Measurements from ENCODE around the gene CHAF1A. TPM values are rescaled to one million over a fixed set of nuclear protein-coding genes. Genes with fewer than 3 reads are reported as not detected.

CHAF1A gene
- total RNA-seq, 2 experiments from 2014 or later, result 78.3 to 80.5 TPM

DNA sequence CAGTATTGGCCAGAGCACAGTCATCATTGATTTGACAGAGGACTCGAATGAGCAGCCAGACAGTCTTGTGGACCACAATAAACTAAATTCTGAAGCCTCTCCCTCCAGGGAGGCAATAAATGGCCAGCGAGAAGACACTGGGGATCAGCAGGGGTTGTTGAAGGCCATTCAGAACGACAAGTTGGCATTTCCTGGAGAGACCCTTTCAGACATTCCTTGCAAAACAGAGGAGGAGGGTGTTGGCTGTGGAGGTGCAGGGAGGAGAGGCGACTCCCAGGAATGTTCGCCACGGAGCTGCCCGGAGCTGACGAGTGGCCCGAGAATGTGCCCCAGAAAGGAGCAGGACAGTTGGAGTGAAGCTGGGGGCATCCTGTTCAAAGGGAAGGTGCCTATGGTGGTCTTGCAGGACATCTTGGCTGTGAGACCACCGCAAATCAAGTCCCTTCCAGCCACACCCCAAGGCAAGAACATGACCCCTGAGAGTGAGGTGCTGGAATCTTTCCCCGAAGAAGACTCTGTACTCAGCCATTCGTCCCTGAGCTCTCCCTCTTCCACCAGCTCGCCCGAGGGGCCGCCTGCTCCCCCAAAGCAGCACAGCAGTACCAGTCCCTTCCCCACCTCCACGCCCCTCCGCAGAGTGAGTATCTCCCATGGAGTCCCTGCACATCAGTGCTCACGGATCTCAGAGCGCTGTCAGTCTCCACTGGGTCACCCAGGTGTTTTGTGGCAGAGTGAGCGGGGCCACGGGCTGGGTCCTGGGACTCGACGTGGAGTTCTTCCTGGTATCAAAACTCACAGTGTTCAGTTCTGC lies 6.9 kb downstream of the CHAF1A start:
- DNase-seq (no peak), ATAC-seq (no peak)
- intact Hi-C loops (cut with micrococcal nuclease), result no loop called here
- Mint-ChIP-seq H3K9me3 (no peaks in the 10 kb centered on the region), H3K4me1 (ENCODE audit: low read depth) (peaks cover 18% of the 10 kb centered on the region), H3K4me3 (no peak overlapping the region), H3K27ac (no peak overlapping the region), H3K27me3 (no peaks in the 10 kb centered on the region), H3K36me3 (ENCODE audit: low read depth) (peaks cover 61% of the 10 kb centered on the region)
- TF ChIP-seq, protein P1, sequence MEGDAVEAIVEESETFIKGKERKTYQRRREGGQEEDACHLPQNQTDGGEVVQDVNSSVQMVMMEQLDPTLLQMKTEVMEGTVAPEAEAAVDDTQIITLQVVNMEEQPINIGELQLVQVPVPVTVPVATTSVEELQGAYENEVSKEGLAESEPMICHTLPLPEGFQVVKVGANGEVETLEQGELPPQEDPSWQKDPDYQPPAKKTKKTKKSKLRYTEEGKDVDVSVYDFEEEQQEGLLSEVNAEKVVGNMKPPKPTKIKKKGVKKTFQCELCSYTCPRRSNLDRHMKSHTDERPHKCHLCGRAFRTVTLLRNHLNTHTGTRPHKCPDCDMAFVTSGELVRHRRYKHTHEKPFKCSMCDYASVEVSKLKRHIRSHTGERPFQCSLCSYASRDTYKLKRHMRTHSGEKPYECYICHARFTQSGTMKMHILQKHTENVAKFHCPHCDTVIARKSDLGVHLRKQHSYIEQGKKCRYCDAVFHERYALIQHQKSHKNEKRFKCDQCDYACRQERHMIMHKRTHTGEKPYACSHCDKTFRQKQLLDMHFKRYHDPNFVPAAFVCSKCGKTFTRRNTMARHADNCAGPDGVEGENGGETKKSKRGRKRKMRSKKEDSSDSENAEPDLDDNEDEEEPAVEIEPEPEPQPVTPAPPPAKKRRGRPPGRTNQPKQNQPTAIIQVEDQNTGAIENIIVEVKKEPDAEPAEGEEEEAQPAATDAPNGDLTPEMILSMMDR (IDR thresholded peaks at IDR 0.05), result no peak
- CTCF ChIA-PET, result no interaction called here
- POLR2A ChIA-PET, result interaction anchor here (0.7 to 5.9 kb wide), 3 partner anchors 14 to 39 kb away, joined by 3 to 24 read pairs (median 5); no protein-coding TSS in a partner anchor

DNA sequence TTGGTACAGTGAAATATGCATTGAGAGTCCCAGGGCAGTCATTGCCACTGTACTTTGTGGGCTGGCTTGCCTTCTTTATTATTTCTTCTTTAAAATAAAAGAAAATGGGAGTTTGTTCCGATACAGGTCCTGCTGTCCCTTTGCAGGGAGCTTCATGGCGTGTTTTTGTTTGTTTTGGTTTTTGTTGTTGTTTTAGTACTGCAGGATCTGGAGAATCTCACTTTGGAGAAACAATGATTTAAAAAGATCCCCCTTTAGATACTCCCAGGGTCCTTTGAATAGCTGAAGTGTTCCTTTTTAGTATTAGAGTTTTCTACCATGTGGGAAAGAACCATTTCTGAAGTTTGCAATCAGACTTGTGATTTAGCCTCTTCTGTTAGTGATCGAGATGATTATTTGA lies 11.1 kb downstream of the CHAF1A start:
- Mint-ChIP-seq H3K4me3 (no peak overlapping the region), H3K27me3 (no peaks in the 10 kb centered on the region), H3K27ac (no peak overlapping the region), H3K4me1 (ENCODE audit: low read depth) (peaks cover 7% of the 10 kb centered on the region), H3K9me3 (no peaks in the 10 kb centered on the region), H3K36me3 (ENCODE audit: low read depth) (peaks cover 54% of the 10 kb centered on the region)
- ATAC-seq, result no peak
- TF ChIP-seq, protein P1 (IDR thresholded peaks at IDR 0.05), result no peak
- POLR2A ChIA-PET, result interaction anchor here (0.7 to 5.9 kb wide), 4 partner anchors 9 to 182 kb away, joined by 3 to 24 read pairs (median 16); partner anchors contain the start of gene CHAF1A
- CTCF ChIA-PET, result interaction anchor here (0.9 kb wide), 1 partner anchor 273 kb away, joined by 3 read pairs; no protein-coding TSS in a partner anchor
- no peak for DNase-seq
- intact Hi-C loops (cut with micrococcal nuclease), result no loop called here

DNA sequence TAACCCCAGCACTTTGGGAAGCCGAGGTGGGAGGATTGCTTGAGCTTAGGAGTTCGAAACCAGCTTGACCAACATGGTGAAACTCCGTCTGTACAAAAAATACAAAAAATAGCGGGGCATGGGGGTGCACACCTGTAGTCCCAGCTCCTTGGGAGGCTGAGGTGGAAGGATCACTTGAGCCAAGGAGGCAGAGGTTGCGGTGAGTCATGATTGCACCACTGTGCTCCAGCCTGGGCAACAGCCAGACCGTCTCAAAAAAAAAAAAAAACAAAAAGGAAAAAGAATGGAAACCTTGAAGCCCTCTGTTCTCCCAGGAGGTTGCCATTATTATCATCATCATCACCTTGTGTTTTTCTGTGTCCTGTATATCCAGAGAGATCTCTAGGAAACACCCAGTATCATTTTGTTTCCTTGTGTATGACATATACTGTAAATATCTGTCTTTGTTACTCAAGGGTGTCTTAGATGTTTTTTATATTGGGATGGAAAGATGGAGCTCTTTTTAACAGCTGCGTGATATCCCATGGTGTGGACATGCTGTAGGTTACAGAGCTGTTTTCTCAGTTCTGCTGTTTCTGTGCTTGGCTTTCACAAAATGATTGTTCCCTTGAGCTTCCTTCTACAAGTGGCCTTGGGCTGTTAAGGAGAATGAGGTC lies 11.8 kb downstream of the CHAF1A start:
- ATAC-seq (no peak), DNase-seq (no peak)
- TF ChIP-seq, protein P1 (IDR thresholded peaks at IDR 0.05), result no peak
- Mint-ChIP-seq H3K4me1 (ENCODE audit: low read depth) (peaks cover 4% of the 10 kb centered on the region), H3K27ac (no peak overlapping the region), H3K36me3 (ENCODE audit: low read depth) (peaks cover 49% of the 10 kb centered on the region), H3K27me3 (no peaks in the 10 kb centered on the region), H3K9me3 (no peaks in the 10 kb centered on the region), H3K4me3 (no peak overlapping the region)
- intact Hi-C loops (cut with micrococcal nuclease), result no loop called here
- CTCF ChIA-PET, result no interaction called here
- POLR2A ChIA-PET, result interaction anchor here (0.7 to 5.9 kb wide), 5 partner anchors 9 to 182 kb away, joined by 3 to 24 read pairs (median 5); partner anchors contain the start of gene LRG1

DNA sequence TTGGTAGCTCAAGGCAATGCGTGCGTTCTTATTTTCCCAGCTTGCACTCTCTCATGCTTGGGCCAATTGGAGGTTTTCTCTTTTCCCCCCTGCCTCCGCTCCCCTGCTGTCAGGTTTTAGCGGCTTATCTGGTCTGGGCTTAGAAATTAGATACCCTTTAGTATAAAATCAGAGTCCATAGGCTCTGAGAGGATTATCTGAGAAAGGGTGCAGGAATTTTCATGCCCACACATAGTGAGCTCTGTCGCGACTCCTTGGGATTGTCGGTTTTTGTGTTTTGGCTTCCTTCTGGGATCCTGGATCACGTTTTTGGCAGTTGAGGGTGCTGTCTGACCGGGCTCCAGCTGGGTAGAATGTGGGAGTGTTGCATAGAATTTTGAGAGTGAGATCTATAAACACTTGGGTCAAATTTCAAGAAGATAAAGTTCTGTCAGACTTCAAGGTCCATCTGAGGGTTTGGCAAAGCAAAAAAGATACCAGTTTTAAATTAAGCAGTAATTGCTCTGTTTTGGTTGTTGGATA lies 12.4 kb downstream of the CHAF1A start:
- TF ChIP-seq, protein P1 (IDR thresholded peaks at IDR 0.05), result no peak
- no peak for ATAC-seq
- no peaks in the 10 kb centered on the region for H3K9me3 Mint-ChIP-seq

More for the DNA sequence above, 12.4 kb downstream of the CHAF1A start:
- no peak overlapping the region for H3K27ac Mint-ChIP-seq
- CTCF ChIA-PET, result no interaction called here
- peaks cover 4% of the 10 kb centered on the region for H3K4me1 Mint-ChIP-seq (ENCODE audit: low read depth)
- POLR2A ChIA-PET, result interaction anchor here (1.0 to 5.9 kb wide), 4 partner anchors 8 to 125 kb away, joined by 3 to 24 read pairs (median 14); partner anchors contain the start of gene LRG1
- H3K36me3 Mint-ChIP-seq (ENCODE audit: low read depth), result peaks cover 45% of the 10 kb centered on the region
- intact Hi-C loops (cut with micrococcal nuclease), result no loop called here
- no peak overlapping the region for H3K4me3 Mint-ChIP-seq
- no peaks in the 10 kb centered on the region for H3K27me3 Mint-ChIP-seq
- no peak for DNase-seq

Measured in activated CD8-positive, alpha-beta T cell treated with anti-CD3 and anti-CD28 coated beads for 36 hours (primary cell).